IPS DF 6.9 (cell line): Measurements from ENCODE around the gene ZNF598.
"Not testable (repeated sequence)": the region's sequence is repeated elsewhere in the genome, so short reads cannot be mapped to it uniquely, and the experiment has no call there.

Experiments
- DNase-seq: peaks from one replicate; pipeline ENCODE4 v3.0.0-alpha.2; 2013; ENCODE audit warnings: low read depth, low spot score
- H3K27ac ChIP-seq: one replicate; pipeline ENCODE4 v1.5.1; 2013; ENCODE audit warnings: low read length, control low read depth
- H3K27me3 ChIP-seq: 2 replicates; pipeline ENCODE4 v1.6.1; 2013; ENCODE audit warnings: mild to moderate bottlenecking, low read length; ENCODE audit not compliant: control insufficient read depth, insufficient read depth
- H3K36me3 ChIP-seq: 2 replicates; pipeline ENCODE4 v1.6.1; 2013; ENCODE audit warnings: low read length; ENCODE audit not compliant: control insufficient read depth, insufficient read depth
- H3K4me1 ChIP-seq: 2 replicates; pipeline ENCODE4 v1.6.1; 2013; ENCODE audit warnings: low read length; ENCODE audit not compliant: control insufficient read depth, insufficient read depth
- H3K4me3 ChIP-seq: 2 replicates; pipeline ENCODE4 v1.5.1; 2013; ENCODE audit warnings: mild to moderate bottlenecking, low read length
- H3K9me3 ChIP-seq: 2 replicates; pipeline ENCODE4 v1.6.1; 2013; ENCODE audit warnings: low read length, inconsistent platforms; ENCODE audit not compliant: control insufficient read depth, insufficient read depth
- WGBS: extraction: QIAGEN DNeasy Blood & Tissue Kit; methylation state at CpG from one replicate; pipeline ENCODE4 v1.1.7; 2013; ENCODE audit warnings: mixed read lengths, missing lambda C conversion rate; ENCODE audit not compliant: insufficient read length, insufficient coverage; 5-methylcytosine and 5-hydroxymethylcytosine counted together

ZNF598 gene

GRCh38 chr16:2033909-2034695 is 24.5 kb upstream of the ZNF598 start:
- not testable (repeated sequence) for H3K9me3 ChIP-seq, DNase-seq, H3K4me1 ChIP-seq, H3K4me3 ChIP-seq, H3K27ac ChIP-seq, H3K36me3 ChIP-seq, H3K27me3 ChIP-seq
- WGBS = no CpG with 5 or more reads among the region's 32 CpGs

GRCh38 chr16:2033057-2033908 is 23.7 kb upstream of the ZNF598 start:
- Histone ChIP-seq H3K4me1 (peaks cover 4% of the 10 kb centered on the region; the same call in 1 of the 2 replicates), H3K4me3 (no peak overlapping the region), H3K36me3 (no peaks in the 10 kb centered on the region; the same call in 1 of the 2 replicates), H3K27ac (no peak overlapping the region), H3K27me3 (no peaks in the 10 kb centered on the region), H3K9me3 (no peaks in the 10 kb centered on the region)
- no CpG with 5 or more reads among the region's 37 CpGs for WGBS
- no peak for DNase-seq

GRCh38 chr16:2032285-2033056 is 22.9 kb upstream of the ZNF598 start:
- Histone ChIP-seq H3K36me3 (no peaks in the 10 kb centered on the region; the same call in 1 of the 2 replicates), H3K27me3 (peaks cover 1% of the 10 kb centered on the region; the same call in 1 of the 2 replicates), H3K4me1 (peaks cover 6% of the 10 kb centered on the region), H3K9me3 (no peaks in the 10 kb centered on the region), H3K27ac (no peak overlapping the region), H3K4me3 (no peak overlapping the region)
- no peak for DNase-seq
- no CpG with 5 or more reads among the region's 15 CpGs for WGBS

- H3K27me3 ChIP-seq = peaks cover 3% of the 10 kb centered on the region; the same call in 1 of the 2 replicates
- no CpG with 5 or more reads among the region's 11 CpGs for WGBS
Observed at GRCh38 chr16:2031081-2031577, 21.5 kb upstream of the ZNF598 start.

GRCh38 chr16:2030036-2030435 is 20.4 kb upstream of the ZNF598 start:
- Histone ChIP-seq H3K9me3 (no peaks in the 10 kb centered on the region), H3K4me3 (no peak overlapping the region), H3K27me3 (peaks cover 3% of the 10 kb centered on the region; the same call in 1 of the 2 replicates), H3K4me1 (peaks cover 5% of the 10 kb centered on the region), H3K27ac (no peak overlapping the region), H3K36me3 (no peaks in the 10 kb centered on the region)
- no peak for DNase-seq
- WGBS = no CpG with 5 or more reads among the region's 11 CpGs

More at GRCh38 chr16:2031081-2031577, 21.5 kb upstream of the ZNF598 start:
- H3K36me3 ChIP-seq = no peaks in the 10 kb centered on the region
- no peak for DNase-seq
- H3K9me3 ChIP-seq = no peaks in the 10 kb centered on the region
- H3K4me1 ChIP-seq = peaks cover 7% of the 10 kb centered on the region
- no peak overlapping the region for H3K27ac ChIP-seq
- no peak overlapping the region for H3K4me3 ChIP-seq

GRCh38 chr16:2029350-2029749 is 19.7 kb upstream of the ZNF598 start:
- no peaks in the 10 kb centered on the region for H3K9me3 ChIP-seq
- H3K36me3 ChIP-seq = no peaks in the 10 kb centered on the region
- no CpG with 5 or more reads among the region's 22 CpGs for WGBS
- H3K27me3 ChIP-seq = peaks cover 3% of the 10 kb centered on the region; the same call in 1 of the 2 replicates
- H3K4me3 ChIP-seq = no peak overlapping the region
- peaks cover 5% of the 10 kb centered on the region for H3K4me1 ChIP-seq
- no peak for DNase-seq
- H3K27ac ChIP-seq = no peak overlapping the region

GRCh38 chr16:2028620-2029220 is 19.1 kb upstream of the ZNF598 start:
- no peak overlapping the region for H3K27ac ChIP-seq
- H3K36me3 ChIP-seq = no peaks in the 10 kb centered on the region
- peaks cover 5% of the 10 kb centered on the region for H3K4me1 ChIP-seq
- no peak for DNase-seq
- H3K27me3 ChIP-seq = peaks cover 3% of the 10 kb centered on the region; the same call in 1 of the 2 replicates
- no CpG with 5 or more reads among the region's 18 CpGs for WGBS
- H3K4me3 ChIP-seq = no peak overlapping the region
- no peaks in the 10 kb centered on the region for H3K9me3 ChIP-seq

- H3K27ac ChIP-seq = no peak overlapping the region
- H3K36me3 ChIP-seq = no peaks in the 10 kb centered on the region
- no CpG with 5 or more reads among the region's 3 CpGs for WGBS
- H3K4me3 ChIP-seq = no peak overlapping the region
- peaks cover 5% of the 10 kb centered on the region for H3K4me1 ChIP-seq
- DNase-seq = no peak
- H3K27me3 ChIP-seq = peaks cover 3% of the 10 kb centered on the region; the same call in 1 of the 2 replicates
- no peaks in the 10 kb centered on the region for H3K9me3 ChIP-seq
Observed at GRCh38 chr16:2028146-2028545, 18.5 kb upstream of the ZNF598 start.

GRCh38 chr16:2027024-2028010 is 17.7 kb upstream of the ZNF598 start:
- Histone ChIP-seq H3K27ac (no peak overlapping the region), H3K36me3 (no peaks in the 10 kb centered on the region), H3K4me1 (peaks cover 5% of the 10 kb centered on the region), H3K4me3 (peak overlapping the region; percentile 48; the same call in 1 of the 2 replicates), H3K9me3 (no peaks in the 10 kb centered on the region), H3K27me3 (peaks cover 3% of the 10 kb centered on the region; the same call in 1 of the 2 replicates)
- no peak for DNase-seq
- WGBS = no CpG with 5 or more reads among the region's 76 CpGs
